Suprapubic skin (tissue), 4 donors: ENCODE data around the gene GMDS.

ENCODE experiments used
- POLR2A ChIP-seq, 2 donors: fragments of 450-650 bp; IDR thresholded peaks; one replicate each; pipeline ENCODE4 v1.6.1; 2017; ENCODE audit warnings: antibody characterized with exemption in 2 of 2, mild to moderate bottlenecking in 2 of 2, moderate library complexity in 2 of 2
- POLR2AphosphoS5 ChIP-seq, 3 donors: sonication (generic); formaldehyde crosslinking; IDR thresholded peaks; one replicate each; pipeline ENCODE4 v1.6.1; 2017; ENCODE audit warnings: antibody characterized with exemption in 3 of 3
- TF ChIP-seq, protein P1 (sequence below), 2 donors: fragments of 200-600 bp in 1 of 2; fragments of 450-650 bp in 1 of 2; sonication (generic) in 1 of 2; IDR thresholded peaks; one replicate each; pipeline ENCODE4 v1.5.1; 2016 to 2019; ENCODE audit warnings: antibody characterized with exemption in 2 of 2, mild to moderate bottlenecking in 1 of 2, moderate library complexity in 1 of 2

- TF ChIP-seq, protein P1, sequence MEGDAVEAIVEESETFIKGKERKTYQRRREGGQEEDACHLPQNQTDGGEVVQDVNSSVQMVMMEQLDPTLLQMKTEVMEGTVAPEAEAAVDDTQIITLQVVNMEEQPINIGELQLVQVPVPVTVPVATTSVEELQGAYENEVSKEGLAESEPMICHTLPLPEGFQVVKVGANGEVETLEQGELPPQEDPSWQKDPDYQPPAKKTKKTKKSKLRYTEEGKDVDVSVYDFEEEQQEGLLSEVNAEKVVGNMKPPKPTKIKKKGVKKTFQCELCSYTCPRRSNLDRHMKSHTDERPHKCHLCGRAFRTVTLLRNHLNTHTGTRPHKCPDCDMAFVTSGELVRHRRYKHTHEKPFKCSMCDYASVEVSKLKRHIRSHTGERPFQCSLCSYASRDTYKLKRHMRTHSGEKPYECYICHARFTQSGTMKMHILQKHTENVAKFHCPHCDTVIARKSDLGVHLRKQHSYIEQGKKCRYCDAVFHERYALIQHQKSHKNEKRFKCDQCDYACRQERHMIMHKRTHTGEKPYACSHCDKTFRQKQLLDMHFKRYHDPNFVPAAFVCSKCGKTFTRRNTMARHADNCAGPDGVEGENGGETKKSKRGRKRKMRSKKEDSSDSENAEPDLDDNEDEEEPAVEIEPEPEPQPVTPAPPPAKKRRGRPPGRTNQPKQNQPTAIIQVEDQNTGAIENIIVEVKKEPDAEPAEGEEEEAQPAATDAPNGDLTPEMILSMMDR (IDR thresholded peaks at IDR 0.05): no peak
- TF ChIP-seq POLR2AphosphoS5 (IDR thresholded peaks at IDR 0.05): no peak
- TF ChIP-seq POLR2A (IDR thresholded peaks at IDR 0.05): no peak
Observed at GRCh38 chr6:1705630-1706029, 539.8 kb downstream of the GMDS start.
